Measurements from ENCODE around the gene GABRQ. TPM values are rescaled to one million over a fixed set of nuclear protein-coding genes. Genes with fewer than 3 reads are reported as not detected.

The GABRQ gene
- total and polyA plus RNA-seq, 7 donors = not detected

DNA sequence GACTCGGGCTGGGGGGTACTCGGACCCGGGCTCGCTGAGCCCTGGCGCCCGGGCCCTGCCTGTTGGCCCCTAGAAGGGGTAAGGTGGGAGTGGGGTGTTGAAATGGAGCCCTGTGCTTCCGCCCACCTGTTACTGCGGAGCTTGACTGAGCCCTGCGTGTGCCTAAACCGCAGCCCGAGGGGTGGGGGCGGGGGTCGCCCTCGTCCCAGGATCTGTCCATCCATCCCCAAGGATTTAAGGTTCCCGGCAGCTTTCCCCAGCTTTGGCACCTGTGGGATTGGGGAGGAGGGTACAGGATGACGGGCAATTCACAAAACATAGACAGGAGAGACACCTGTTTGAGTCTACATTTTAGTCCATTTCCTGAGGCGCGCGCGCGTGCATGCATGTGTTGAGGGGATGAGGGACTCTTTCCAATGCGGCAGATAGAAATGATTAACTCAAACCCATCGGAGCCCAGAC, 779 bp downstream of the GABRQ start:
- DNase-seq = no peak
- Histone ChIP-seq H3K27me3 (ENCODE audit: insufficient read depth in 3 of 3, low read length in 2 of 3) (peaks cover 0 to 28% (median 6%) of the 10 kb centered on the region in 3 donors), H3K4me3 (no peak overlapping the region), H3K4me1 (no peaks in the 10 kb centered on the region), H3K36me3 (ENCODE audit: insufficient read depth in 1 of 2, low read depth in 1 of 2) (no peaks in the 10 kb centered on the region), H3K27ac (no peak overlapping the region), H3K9me3 (no peaks in the 10 kb centered on the region)
- WGBS, 3 donors = 2 to 29% (median 7%) methylated on average over 10 to 23 of the region's 23 CpGs
- intact Hi-C loops (cut with DNase I) = loop anchor here in 1 of 2 donors (10.0 kb wide), 1 partner anchor 1484 kb away; no protein-coding TSS in a partner anchor
- TF ChIP-seq, protein P1, sequence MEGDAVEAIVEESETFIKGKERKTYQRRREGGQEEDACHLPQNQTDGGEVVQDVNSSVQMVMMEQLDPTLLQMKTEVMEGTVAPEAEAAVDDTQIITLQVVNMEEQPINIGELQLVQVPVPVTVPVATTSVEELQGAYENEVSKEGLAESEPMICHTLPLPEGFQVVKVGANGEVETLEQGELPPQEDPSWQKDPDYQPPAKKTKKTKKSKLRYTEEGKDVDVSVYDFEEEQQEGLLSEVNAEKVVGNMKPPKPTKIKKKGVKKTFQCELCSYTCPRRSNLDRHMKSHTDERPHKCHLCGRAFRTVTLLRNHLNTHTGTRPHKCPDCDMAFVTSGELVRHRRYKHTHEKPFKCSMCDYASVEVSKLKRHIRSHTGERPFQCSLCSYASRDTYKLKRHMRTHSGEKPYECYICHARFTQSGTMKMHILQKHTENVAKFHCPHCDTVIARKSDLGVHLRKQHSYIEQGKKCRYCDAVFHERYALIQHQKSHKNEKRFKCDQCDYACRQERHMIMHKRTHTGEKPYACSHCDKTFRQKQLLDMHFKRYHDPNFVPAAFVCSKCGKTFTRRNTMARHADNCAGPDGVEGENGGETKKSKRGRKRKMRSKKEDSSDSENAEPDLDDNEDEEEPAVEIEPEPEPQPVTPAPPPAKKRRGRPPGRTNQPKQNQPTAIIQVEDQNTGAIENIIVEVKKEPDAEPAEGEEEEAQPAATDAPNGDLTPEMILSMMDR (IDR thresholded peaks at IDR 0.05) = no peak
- ATAC-seq = no peak

- 80 to 85% (median 82%) methylated on average over 7 of the region's 7 CpGs for WGBS, 3 donors
- H3K36me3 ChIP-seq (ENCODE audit: insufficient read depth in 1 of 2, low read depth in 1 of 2) = no peaks in the 10 kb centered on the region
- no peak overlapping the region for H3K4me3 ChIP-seq
- no peaks in the 10 kb centered on the region for H3K4me1 ChIP-seq
- H3K27me3 ChIP-seq (ENCODE audit: insufficient read depth in 3 of 3, low read length in 2 of 3) = peaks cover 0 to 28% (median 6%) of the 10 kb centered on the region in 3 donors
- TF ChIP-seq, protein P1 (IDR thresholded peaks at IDR 0.05) = no peak
- no peaks in the 10 kb centered on the region for H3K9me3 ChIP-seq
- intact Hi-C loops (cut with DNase I) = loop anchor here in 1 of 2 donors (10.0 kb wide), 1 partner anchor 1485 kb away; no protein-coding TSS in a partner anchor
- ATAC-seq = no peak
- DNase-seq = no peak
- no peak overlapping the region for H3K27ac ChIP-seq
Observed at GRCh38 chrX:152639426-152639825, 1.7 kb downstream of the GABRQ start.

DNA sequence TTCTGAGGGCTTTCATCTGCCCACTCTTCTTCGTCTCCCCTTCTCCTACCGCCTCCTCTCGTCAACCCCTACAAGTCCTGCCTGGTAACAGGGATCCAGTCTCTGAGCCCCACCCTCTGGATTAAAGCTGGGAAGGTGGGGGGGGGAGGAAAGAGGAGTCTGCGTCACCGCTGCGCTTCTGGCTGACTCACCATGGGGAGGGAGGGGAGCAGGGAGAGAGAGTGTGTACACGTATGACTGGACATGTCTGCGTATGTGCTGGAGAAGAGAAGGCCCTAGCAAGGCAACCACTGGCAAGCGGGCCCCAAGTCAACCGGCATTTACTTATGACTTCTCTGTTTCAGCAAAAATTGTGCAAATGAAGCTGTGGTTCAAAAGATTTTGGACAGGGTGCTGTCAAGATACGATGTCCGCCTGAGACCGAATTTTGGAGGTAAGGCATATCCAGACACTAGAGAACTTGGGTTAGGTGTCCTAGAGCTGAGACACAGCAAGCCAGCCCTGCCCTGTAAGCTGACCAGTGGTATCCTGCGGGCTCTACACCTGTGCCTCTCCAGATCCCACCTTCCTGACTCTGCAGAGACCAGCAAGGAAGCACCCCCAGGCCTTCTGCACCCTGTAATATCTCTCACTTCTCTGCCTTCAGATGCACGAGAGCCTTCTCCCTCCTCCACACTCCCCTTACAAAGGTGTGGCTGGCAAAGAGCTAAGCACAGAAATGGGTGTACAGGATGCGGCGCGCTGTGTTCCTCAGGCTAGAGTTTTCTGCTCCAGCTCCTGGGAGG, 2.5 kb downstream of the GABRQ start:
- 70 to 91% (median 90%) methylated on average over 18 of the region's 18 CpGs for WGBS, 3 donors

DNA sequence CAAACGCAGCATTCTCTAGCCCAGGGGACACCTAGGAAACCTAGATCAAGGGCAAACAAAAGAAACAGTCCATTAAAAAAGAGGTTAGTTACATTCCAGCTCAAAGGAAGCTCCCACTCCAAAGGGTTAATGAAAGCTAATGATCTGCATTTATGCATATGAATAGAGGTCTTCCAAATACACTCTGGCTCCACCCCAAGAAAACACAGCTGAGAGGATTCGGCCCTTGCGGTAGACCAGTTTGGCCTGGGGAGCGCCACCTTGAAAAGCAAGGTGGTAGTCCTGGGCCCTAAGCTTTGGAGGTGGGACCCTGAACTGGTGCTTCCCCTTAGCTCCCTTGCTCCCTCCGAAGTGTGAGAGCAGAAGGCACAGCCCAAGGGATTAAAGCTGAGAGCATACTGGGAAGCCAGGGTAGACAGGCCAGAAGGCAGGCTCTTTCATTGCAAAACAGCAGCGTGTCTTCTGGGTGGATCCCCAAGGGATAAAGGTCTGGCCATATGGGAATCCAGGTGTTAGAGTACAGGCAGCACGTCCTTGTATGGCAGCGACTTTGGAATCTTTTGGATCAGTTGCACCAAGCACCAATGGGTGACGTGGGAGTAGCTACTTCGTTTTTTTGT, 3.7 kb downstream of the GABRQ start:
- ATAC-seq = no peak
- TF ChIP-seq, protein P1 (IDR thresholded peaks at IDR 0.05) = no peak
- intact Hi-C loops (cut with DNase I) = no loop called here

More for the DNA sequence above, 2.5 kb downstream of the GABRQ start:
- intact Hi-C loops (cut with DNase I) = no loop called here
- TF ChIP-seq, protein P1 (IDR thresholded peaks at IDR 0.05) = no peak
- Histone ChIP-seq H3K4me1 (no peaks in the 10 kb centered on the region), H3K36me3 (ENCODE audit: insufficient read depth in 1 of 2, low read depth in 1 of 2) (no peaks in the 10 kb centered on the region), H3K27ac (no peak overlapping the region), H3K9me3 (no peaks in the 10 kb centered on the region), H3K27me3 (ENCODE audit: insufficient read depth in 3 of 3, low read length in 2 of 3) (peaks cover 0 to 28% (median 6%) of the 10 kb centered on the region in 3 donors), H3K4me3 (no peak overlapping the region)
- ATAC-seq (no peak), DNase-seq (no peak)

More for the DNA sequence above, 3.7 kb downstream of the GABRQ start:
- Histone ChIP-seq H3K4me1 (no peaks in the 10 kb centered on the region), H3K27ac (no peak overlapping the region), H3K4me3 (no peak overlapping the region), H3K27me3 (ENCODE audit: insufficient read depth in 3 of 3, low read length in 2 of 3) (peaks cover 0 to 28% (median 6%) of the 10 kb centered on the region in 3 donors), H3K9me3 (no peaks in the 10 kb centered on the region), H3K36me3 (ENCODE audit: insufficient read depth in 1 of 2, low read depth in 1 of 2) (no peaks in the 10 kb centered on the region)
- 49 to 79% (median 69%) methylated on average over 10 of the region's 10 CpGs for WGBS, 3 donors
- DNase-seq = no peak

Measured in psoas muscle (tissue), 8 donors.